ENCODE measurements around the gene CHST5. TPM values are rescaled to one million over a fixed set of nuclear protein-coding genes. Genes with fewer than 3 reads are reported as not detected.

Gene CHST5
- total and polyA plus RNA-seq, 9 of the 15 experiments (the other 6 are each of a cell fraction or from before 2014, with no cell fraction given) = 0.06 to 0.21 (median 0.14) TPM; not detected in 5

- TF ChIP-seq REST (IDR thresholded peaks at IDR 0.05; ENCODE audit: borderline replicate concordance) (no peak), REST (CRISPR knock-in tag; IDR thresholded peaks at IDR 0.05; ENCODE audit: low read depth) (no peak), CREB1 (IDR thresholded peaks at IDR 0.05) (no peak), CREB1 (CRISPR knock-in tag; IDR thresholded peaks at IDR 0.05) (no peak), ZNF217 (CRISPR knock-in tag; IDR thresholded peaks at IDR 0.05) (no peak), CREM (IDR thresholded peaks at IDR 0.05; ENCODE audit: low read depth) (no peak), CHD1 (IDR thresholded peaks at IDR 0.05; ENCODE audit: low read length) (no peak), RAD51 (IDR thresholded peaks at IDR 0.05; ENCODE audit: borderline replicate concordance, low read depth) (no peak), PHF8 (IDR thresholded peaks at IDR 0.05; ENCODE audit: borderline replicate concordance, low read length) (no peak), TAF7 (tag; IDR thresholded peaks at IDR 0.05) (no peak), ZNF449 (CRISPR knock-in tag; IDR thresholded peaks at IDR 0.05) (no peak), ZNF444 (CRISPR knock-in tag; IDR thresholded peaks at IDR 0.05) (no peak), STAT5A (IDR thresholded peaks at IDR 0.05; ENCODE audit: borderline replicate concordance, low read length) (no peak), ZNF12 (CRISPR knock-in tag; IDR thresholded peaks at IDR 0.05) (no peak), ARNT (IDR thresholded peaks at IDR 0.05) (no peak), CEBPB (tag; IDR thresholded peaks at IDR 0.05) (peak; percentile 75), IRF2 (CRISPR knock-in tag; IDR thresholded peaks at IDR 0.05) (no peak), PML (IDR thresholded peaks at IDR 0.05; ENCODE audit: low read length) (peak; percentile 39; the same call in 1 of the 2 replicates), TSC22D4 (tag; IDR thresholded peaks at IDR 0.05) (no peak), ESRRB (CRISPR knock-in tag; IDR thresholded peaks at IDR 0.05; ENCODE audit: borderline replicate concordance) (no peak), ZNF146 (CRISPR knock-in tag; IDR thresholded peaks at IDR 0.05; ENCODE audit: unreplicated experiment) (no peak), CHD4 (IDR thresholded peaks at IDR 0.05; ENCODE audit: insufficient read depth, insufficient replicate concordance, low read depth, low read length, poor library complexity, severe bottlenecking) (no peak), ZZZ3 (IDR thresholded peaks at IDR 0.05) (no peak)
Observed at GRCh38 chr16:75578212-75578611, 42.3 kb upstream of the CHST5 start (continued).

Measured in K562 (cell line).